AG04449 (cell line): ENCODE results near the gene GNPDA2.

ENCODE experiments used
- CTCF ChIA-PET: fragments of 350-600 bp; formaldehyde crosslinking; extraction: SDS; loops from one replicate; lab custom pipeline; 2021; ENCODE audit warnings: antibody characterized with exemption; lab: Yijun Ruan, JAX
- POLR2A ChIA-PET: fragments of 400-600, 350-600 bp; formaldehyde crosslinking; extraction: SDS; loops from one replicate; lab custom pipeline; 2020; ENCODE audit warnings: antibody characterized with exemption, inconsistent platforms; lab: Yijun Ruan, JAX
- DNase-seq: peaks from one replicate; pipeline ENCODE4 v3.0.0-alpha.2; 2010; ENCODE audit warnings: low read depth, low spot score
- H3K4me3 ChIP-seq: 2 replicates; pipeline ENCODE4 v1.5.1; 2011; ENCODE audit warnings: low read depth, mild to moderate bottlenecking, control low read depth, low read length
- CTCF ChIP-seq: IDR thresholded peaks from one replicate; pipeline ENCODE4 v1.5.1; 2011; ENCODE audit warnings: mild to moderate bottlenecking, moderate library complexity, low read length, control low read depth, inconsistent platforms; ENCODE audit not compliant: insufficient read depth; ENCODE audit errors: missing control alignments

GNPDA2 gene

GRCh38 chr4:44725726-44726037, 674 bp downstream of the GNPDA2 start:
- no peak for TF ChIP-seq CTCF
- CTCF ChIA-PET: interaction anchor here (1.4 to 1.7 kb wide), 2 partner anchors 9 to 34 kb away, joined by 5 to 6 read pairs; no protein-coding TSS in a partner anchor
- POLR2A ChIA-PET: interaction anchor here (1.1 to 2.1 kb wide), 2 partner anchors 44 to 47 kb away, joined by 4 to 9 read pairs; partner anchors contain the start of gene GUF1
- DNase-seq: no peak
- peak overlapping the region; percentile 83 for H3K4me3 ChIP-seq

DNA sequence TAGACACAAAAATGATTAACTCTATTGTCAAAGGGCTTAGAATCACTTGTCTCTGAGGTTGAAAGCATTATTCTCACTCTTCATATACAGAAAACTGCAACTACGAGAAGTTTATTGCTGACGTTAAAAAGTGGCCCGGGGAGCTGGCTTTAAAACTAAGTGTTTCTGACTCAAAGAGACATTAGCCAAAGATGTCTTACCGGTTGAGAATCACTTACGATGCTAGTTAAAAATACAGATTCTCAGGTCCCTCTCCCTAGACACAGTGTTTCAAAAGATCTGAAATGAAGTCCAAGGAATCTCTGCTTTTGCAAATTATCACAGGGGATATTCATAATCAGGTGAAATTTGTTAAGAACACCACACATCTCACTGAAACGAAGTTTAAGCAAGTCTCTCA, 1.2 kb downstream of the GNPDA2 start:
- ChIA-PET CTCF (interaction anchor here (1.7 kb wide), 1 partner anchor 8 kb away, joined by 6 read pairs; no protein-coding TSS in a partner anchor), POLR2A (interaction anchor here (2.1 kb wide), 1 partner anchor 47 kb away, joined by 9 read pairs; the partner anchor contains the start of gene GUF1)
- no peak for TF ChIP-seq CTCF
- no peak for DNase-seq
- H3K4me3 ChIP-seq: peak overlapping the region; percentile 83

DNA sequence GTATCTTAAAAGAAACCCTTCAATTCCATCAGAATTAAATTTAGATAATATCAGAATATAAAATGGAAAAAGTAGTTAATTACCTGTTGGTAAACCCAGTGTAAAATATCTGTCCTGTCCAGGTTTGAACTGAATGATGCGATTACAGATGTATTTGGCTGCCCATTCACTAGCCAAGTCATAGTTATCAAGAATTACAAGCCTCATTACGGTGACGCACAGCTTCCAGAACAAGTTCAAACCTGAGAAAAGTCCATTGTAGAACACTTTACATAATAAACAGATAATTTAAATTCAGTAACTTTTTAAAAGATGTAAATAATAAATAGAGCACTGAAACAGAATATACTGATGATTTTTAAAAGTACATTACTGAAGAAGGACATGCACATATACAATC, 4.4 kb downstream of the GNPDA2 start:
- ChIA-PET CTCF (no interaction called here), POLR2A (no interaction called here)
- DNase-seq: no peak
- no peak overlapping the region for H3K4me3 ChIP-seq
- no peak for TF ChIP-seq CTCF

GRCh38 chr4:44720371-44720770, 6.0 kb downstream of the GNPDA2 start:
- H3K4me3 ChIP-seq: no peak overlapping the region
- TF ChIP-seq CTCF: no peak
- CTCF ChIA-PET: no interaction called here
- no peak for DNase-seq
- POLR2A ChIA-PET: no interaction called here

GRCh38 chr4:44716597-44716996, 9.8 kb downstream of the GNPDA2 start:
- no peak for DNase-seq
- ChIA-PET POLR2A (no interaction called here), CTCF (interaction anchor here (1.5 kb wide), 1 partner anchor 9 kb away, joined by 6 read pairs; no protein-coding TSS in a partner anchor)
- no peak for TF ChIP-seq CTCF
- H3K4me3 ChIP-seq: no peak overlapping the region

DNA sequence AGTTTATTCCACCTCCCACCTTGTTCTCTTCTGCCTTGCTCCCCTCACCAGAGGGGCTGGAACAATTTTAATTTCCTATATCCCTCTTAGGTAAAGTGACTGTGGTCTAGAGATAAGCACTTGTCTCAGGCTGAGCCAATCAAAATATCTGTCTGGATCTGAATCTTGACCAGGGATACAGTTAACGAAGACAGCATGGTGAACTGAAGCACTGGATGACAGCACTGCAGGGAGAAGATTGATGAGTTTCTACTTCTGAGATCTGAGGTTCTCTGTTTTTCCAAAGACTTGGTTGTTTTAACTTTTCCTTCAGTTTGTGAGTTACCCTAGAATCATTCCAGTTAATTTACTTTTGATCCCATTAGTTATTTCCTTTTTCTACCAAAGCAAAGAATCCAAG, 13.2 kb downstream of the GNPDA2 start:
- ChIA-PET CTCF (no interaction called here), POLR2A (no interaction called here)
- TF ChIP-seq CTCF: no peak

More for the DNA sequence above, 13.2 kb downstream of the GNPDA2 start:
- DNase-seq: no peak
- no peak overlapping the region for H3K4me3 ChIP-seq
